Coronary artery (tissue), 2 donors: Measurements from ENCODE around the gene HLA-DPA1.
A peak's percentile ranks its signal among the peaks of the same experiment; 100 is the strongest.

Source experiments
- DNase-seq: peaks from one replicate; pipeline ENCODE4 v3.0.0-alpha.2; 2017; ENCODE audit warnings: low spot score
- H3K27ac ChIP-seq, 2 donors: fragments of 200-600 bp; sonication (generic); one replicate each; pipeline ENCODE4 v1.5.1; 2016 to 2019
- H3K4me3 ChIP-seq: fragments of 200-600 bp; sonication (generic); 2 replicates; pipeline ENCODE4 v1.5.1; 2016; ENCODE audit warnings: mild to moderate bottlenecking, moderate library complexity
- TF ChIP-seq, protein P1 (sequence below): fragments of 200-600 bp; sonication (generic); IDR thresholded peaks from one replicate; pipeline ENCODE4 v1.5.1; 2019; ENCODE audit warnings: antibody characterized with exemption

Gene HLA-DPA1

DNA sequence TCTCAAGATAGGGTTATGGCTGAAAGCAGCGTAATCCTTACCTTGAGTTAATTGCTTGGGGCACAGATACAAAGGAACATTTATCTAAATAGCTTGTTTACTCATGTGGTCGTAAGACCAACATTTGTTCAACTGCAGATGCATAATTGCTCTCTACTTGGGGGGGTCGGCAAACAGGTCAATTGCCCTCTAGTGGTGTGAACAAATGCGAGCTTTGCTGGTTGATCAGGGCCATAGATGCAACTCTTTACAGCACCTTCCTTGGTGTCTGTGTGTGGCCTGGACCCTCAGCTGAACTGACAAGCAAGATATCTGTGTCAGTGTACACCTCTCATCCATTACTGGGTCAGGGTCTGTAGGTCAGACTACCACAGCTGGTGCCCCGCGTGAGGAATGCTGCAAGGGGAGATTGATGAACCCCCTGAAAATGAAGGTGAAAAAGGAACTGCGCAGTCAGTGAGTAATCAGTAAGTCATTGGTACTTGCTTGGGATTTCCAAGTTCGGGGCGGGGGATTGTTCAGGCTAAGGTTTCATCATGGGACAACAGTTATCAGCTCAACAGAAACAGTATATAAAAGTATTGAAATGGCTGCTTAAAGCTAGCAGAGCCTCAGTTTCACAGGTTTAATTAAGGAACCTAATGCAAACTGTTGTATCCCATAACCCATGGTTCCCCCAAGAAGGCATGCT, 24.0 kb downstream of the HLA-DPA1 start:
- DNase-seq, result no peak
- TF ChIP-seq, protein P1, sequence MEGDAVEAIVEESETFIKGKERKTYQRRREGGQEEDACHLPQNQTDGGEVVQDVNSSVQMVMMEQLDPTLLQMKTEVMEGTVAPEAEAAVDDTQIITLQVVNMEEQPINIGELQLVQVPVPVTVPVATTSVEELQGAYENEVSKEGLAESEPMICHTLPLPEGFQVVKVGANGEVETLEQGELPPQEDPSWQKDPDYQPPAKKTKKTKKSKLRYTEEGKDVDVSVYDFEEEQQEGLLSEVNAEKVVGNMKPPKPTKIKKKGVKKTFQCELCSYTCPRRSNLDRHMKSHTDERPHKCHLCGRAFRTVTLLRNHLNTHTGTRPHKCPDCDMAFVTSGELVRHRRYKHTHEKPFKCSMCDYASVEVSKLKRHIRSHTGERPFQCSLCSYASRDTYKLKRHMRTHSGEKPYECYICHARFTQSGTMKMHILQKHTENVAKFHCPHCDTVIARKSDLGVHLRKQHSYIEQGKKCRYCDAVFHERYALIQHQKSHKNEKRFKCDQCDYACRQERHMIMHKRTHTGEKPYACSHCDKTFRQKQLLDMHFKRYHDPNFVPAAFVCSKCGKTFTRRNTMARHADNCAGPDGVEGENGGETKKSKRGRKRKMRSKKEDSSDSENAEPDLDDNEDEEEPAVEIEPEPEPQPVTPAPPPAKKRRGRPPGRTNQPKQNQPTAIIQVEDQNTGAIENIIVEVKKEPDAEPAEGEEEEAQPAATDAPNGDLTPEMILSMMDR, result no peak
- H3K27ac ChIP-seq, result no peak overlapping the region
- H3K4me3 ChIP-seq, result no peak overlapping the region

DNA sequence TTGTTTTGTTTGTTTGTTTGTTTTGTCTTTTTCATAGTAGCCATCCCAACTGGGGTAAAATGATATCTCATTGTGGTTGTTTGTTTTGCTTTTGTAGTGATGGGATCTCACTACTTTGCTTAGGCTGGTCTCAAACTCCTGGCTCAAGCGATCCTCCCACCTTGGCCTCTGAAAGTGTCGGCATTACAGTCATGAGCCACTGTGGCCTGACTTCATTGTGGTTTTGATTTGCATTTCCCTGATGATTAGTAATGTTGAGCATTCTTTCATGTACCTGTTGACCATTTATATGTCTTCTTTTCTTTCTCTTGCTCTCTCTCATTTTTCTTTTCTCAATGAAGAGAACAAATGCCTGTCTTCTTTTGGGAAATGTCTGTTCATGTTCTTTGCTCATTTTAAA, 33.3 kb downstream of the HLA-DPA1 start:
- TF ChIP-seq, protein P1, result no peak
- H3K4me3 ChIP-seq, result no peak overlapping the region
- DNase-seq, result no peak
- no peak overlapping the region for H3K27ac ChIP-seq

DNA sequence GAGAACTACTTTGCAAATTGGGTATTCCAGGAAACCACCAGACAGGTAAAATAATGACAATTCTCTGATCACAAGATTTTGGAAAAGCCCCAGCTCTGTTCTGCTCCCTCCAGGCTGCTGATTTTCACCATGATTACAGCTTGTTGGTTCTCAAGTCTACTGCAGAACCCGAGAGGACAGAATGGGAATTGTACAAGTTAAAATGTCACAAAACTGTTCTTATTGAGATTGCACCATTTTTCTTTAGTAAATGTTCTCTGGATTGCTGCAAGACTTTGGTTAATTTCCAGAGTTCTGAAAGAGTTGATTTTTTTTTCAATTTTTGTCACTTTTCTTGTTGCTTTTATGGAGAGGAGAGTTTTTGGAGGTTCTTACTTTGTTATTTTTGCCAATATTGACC, 36.9 kb downstream of the HLA-DPA1 start:
- Histone ChIP-seq H3K27ac (no peak overlapping the region), H3K4me3 (no peak overlapping the region)
- no peak for DNase-seq
- TF ChIP-seq, protein P1, result no peak

DNA sequence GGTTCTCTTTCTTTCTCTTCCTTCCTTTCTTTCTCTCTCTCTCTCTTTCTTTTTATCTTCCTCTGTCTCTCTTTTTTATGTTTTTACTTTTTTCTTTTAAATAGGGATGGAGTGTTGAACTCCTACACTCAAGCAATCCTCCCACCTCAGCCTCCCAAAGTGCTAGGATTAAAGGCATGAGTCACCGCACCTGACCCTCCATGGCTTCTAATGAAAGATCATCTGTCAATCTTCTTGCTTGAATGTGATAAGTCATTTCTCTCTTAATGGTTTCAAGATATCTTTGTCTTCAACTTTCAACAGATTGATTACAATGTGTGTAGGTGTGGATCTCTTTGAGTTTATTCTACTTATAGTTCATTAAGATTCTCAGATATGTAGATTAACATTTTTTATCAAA, 38.9 kb downstream of the HLA-DPA1 start:
- DNase-seq, result no peak
- TF ChIP-seq, protein P1, result no peak
- H3K27ac ChIP-seq, result no peak overlapping the region
- H3K4me3 ChIP-seq, result no peak overlapping the region

DNA sequence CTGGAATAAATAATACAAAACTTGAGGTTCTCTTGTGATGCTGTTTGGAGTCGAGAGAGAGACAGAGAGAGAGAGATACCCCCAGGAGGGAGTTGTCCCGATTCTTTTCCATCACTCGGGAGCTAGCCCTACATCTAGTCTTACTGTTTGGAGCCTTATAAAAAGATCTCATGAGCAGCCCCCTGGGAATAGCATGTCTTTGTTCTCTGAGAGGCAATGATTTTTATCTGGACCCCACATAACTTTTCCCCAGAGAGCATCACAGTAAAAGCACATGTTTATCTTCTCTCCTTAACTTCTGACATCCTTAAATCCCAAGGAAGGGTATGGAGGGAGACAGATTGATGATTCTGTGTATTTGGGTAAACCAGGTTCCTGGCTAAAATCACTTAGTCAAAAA, 43.2 kb downstream of the HLA-DPA1 start:
- TF ChIP-seq, protein P1, result no peak
- DNase-seq, result no peak
- H3K4me3 ChIP-seq, result no peak overlapping the region
- H3K27ac ChIP-seq, result peak overlapping the region in 1 of 2 donors; percentile 77

DNA sequence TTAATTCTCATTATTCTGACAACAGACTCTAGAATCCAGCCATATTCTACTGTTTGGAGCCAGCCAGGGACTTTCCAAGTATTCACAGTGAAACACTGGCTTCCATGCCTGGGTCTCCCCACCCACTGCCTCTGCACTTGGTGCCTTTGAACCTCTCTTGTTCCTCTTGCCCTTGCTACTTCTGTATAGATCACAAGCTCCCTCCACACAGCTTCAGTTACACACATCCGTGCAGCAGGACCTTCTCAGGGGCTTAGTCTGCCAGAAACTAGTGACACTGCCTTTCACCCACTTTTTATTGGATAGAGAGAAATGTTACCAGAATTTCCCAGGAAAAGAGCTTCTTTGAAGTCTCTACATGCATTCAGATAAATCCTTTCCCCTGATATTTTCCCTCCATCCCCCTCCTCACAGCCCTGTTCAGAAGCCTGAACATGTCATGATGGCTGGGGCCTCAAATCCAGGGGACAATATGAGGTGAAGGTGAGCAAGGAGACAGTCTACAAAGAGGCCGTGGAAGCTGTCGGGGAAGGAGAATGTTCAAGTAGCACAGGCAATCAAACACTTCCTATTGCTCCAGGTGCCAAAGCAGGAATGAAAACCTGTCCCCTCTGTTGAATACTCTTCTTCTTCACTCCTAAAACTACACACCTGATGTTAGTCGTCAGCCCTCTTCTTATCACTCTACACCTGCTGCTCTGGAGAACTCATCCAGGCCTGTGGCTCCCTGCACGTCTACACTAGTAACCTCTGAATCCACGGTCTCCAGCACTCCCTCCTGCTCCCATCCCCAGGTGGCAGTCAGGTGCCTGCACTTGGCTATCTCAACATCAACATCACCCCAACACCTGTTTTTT, 43.9 kb downstream of the HLA-DPA1 start:
- Histone ChIP-seq H3K27ac (peak overlapping the region; percentile 16 to 77), H3K4me3 (no peak overlapping the region)
- TF ChIP-seq, protein P1, result no peak
- no peak for DNase-seq
